Mesenchymal stem cell (in vitro differentiated cells and primary cell): ENCODE results near the gene ST7.

Experiments used
- DNase-seq: peaks from one replicate; pipeline ENCODE4 v3.0.0-alpha.2; 2013
- H2AFZ ChIP-seq: one replicate; pipeline ENCODE4 v1.6.1; 2013; ENCODE audit warnings: low read depth, mild to moderate bottlenecking, control low read depth, inconsistent platforms, low read length, moderate library complexity
- H2AK5ac ChIP-seq: 2 replicates; pipeline ENCODE4 v1.6.1; 2013; ENCODE audit warnings: low read length, moderate library complexity, mild to moderate bottlenecking, inconsistent platforms; ENCODE audit not compliant: severe bottlenecking
- H2BK120ac ChIP-seq: one replicate; pipeline ENCODE4 v1.6.1; 2013; ENCODE audit warnings: low read depth, mild to moderate bottlenecking, inconsistent platforms, low read length, moderate library complexity
- H2BK12ac ChIP-seq, 2 experiments: one replicate each; pipeline ENCODE4 v1.6.1; 2013; ENCODE audit warnings: inconsistent platforms in 2 of 2, low read length in 2 of 2, mild to moderate bottlenecking in 2 of 2, moderate library complexity in 2 of 2, control low read depth in 1 of 2
- H2BK15ac ChIP-seq: one replicate; pipeline ENCODE4 v1.6.1; 2013; ENCODE audit warnings: mild to moderate bottlenecking, low read depth, inconsistent platforms; ENCODE audit not compliant: poor library complexity, severe bottlenecking
- H2BK5ac ChIP-seq: 2 replicates; pipeline ENCODE4 v1.6.1; 2013; ENCODE audit warnings: low read depth, mild to moderate bottlenecking, low read length, control low read depth, inconsistent platforms; ENCODE audit not compliant: poor library complexity, severe bottlenecking
- H3K14ac ChIP-seq, 2 experiments: one replicate each; pipeline ENCODE4 v1.6.1; 2013; ENCODE audit warnings: inconsistent platforms in 2 of 2, low read length in 2 of 2, control low read depth in 1 of 2, mild to moderate bottlenecking in 1 of 2, moderate library complexity in 1 of 2
- H3K18ac ChIP-seq, 2 experiments: one replicate each; pipeline ENCODE4 v1.6.1; 2013; ENCODE audit warnings: inconsistent platforms in 2 of 2, low read length in 2 of 2, control low read depth in 1 of 2, low read depth in 1 of 2, mild to moderate bottlenecking in 1 of 2
- H3K23ac ChIP-seq, 2 experiments: one replicate each; pipeline ENCODE4 v1.6.1; 2013; ENCODE audit warnings: inconsistent platforms in 2 of 2, low read length in 2 of 2, mild to moderate bottlenecking in 2 of 2, moderate library complexity in 2 of 2, control low read depth in 1 of 2
- H3K27ac ChIP-seq: 2 replicates; pipeline ENCODE4 v1.5.1; 2013; ENCODE audit warnings: mild to moderate bottlenecking, moderate library complexity, low read length, control low read depth, inconsistent platforms; ENCODE audit not compliant: poor library complexity, severe bottlenecking
- H3K27me3 ChIP-seq, 2 experiments: 2 replicates each; pipeline versions ENCODE4 v1.6.1 to v1.7.0; 2013; ENCODE audit warnings: low read length in 2 of 2, mild to moderate bottlenecking in 2 of 2, moderate library complexity in 2 of 2, control low read depth in 1 of 2, inconsistent platforms in 1 of 2; ENCODE audit not compliant: control insufficient read depth in 1 of 2, insufficient read depth in 1 of 2
- H3K36me3 ChIP-seq, 2 experiments: 2 replicates each; pipeline versions ENCODE4 v1.6.1 to v1.7.0; 2013; ENCODE audit warnings: low read length in 2 of 2, control low read depth in 1 of 2, inconsistent platforms in 1 of 2, low read depth in 1 of 2, mild to moderate bottlenecking in 1 of 2; ENCODE audit not compliant: insufficient read depth in 2 of 2, control insufficient read depth in 1 of 2
- H3K4ac ChIP-seq, 2 experiments: one replicate each; pipeline ENCODE4 v1.6.1; 2013; ENCODE audit warnings: inconsistent platforms in 2 of 2, low read length in 2 of 2, mild to moderate bottlenecking in 2 of 2, moderate library complexity in 2 of 2, control low read depth in 1 of 2, low read depth in 1 of 2
- H3K4me1 ChIP-seq: 2 replicates; pipeline ENCODE4 v1.6.1; 2013; ENCODE audit warnings: low read depth, low read length, control low read depth; ENCODE audit not compliant: control insufficient read depth, insufficient read depth
- H3K4me2 ChIP-seq: 2 replicates; pipeline ENCODE4 v1.6.1; 2013; ENCODE audit warnings: low read length, mild to moderate bottlenecking, inconsistent platforms; ENCODE audit not compliant: poor library complexity, severe bottlenecking
- H3K4me3 ChIP-seq, 2 experiments: 2 replicates each; pipeline versions ENCODE4 v1.5.1 to v1.7.0; 2013; ENCODE audit warnings: low read length in 2 of 2, mild to moderate bottlenecking in 2 of 2, control low read depth in 1 of 2, low read depth in 1 of 2; ENCODE audit not compliant: insufficient read depth in 1 of 2
- H3K79me1 ChIP-seq: replicated peaks from 2 replicates; pipeline ENCODE4 v1.6.1; 2013; ENCODE audit warnings: mild to moderate bottlenecking, control low read depth, low read length, inconsistent platforms; ENCODE audit not compliant: poor library complexity, severe bottlenecking
- H3K9ac ChIP-seq: 2 replicates; pipeline ENCODE4 v1.7.0; 2013; ENCODE audit warnings: mild to moderate bottlenecking, low read length, moderate library complexity
- H3K9me3 ChIP-seq: 2 replicates; pipeline ENCODE4 v1.7.0; 2013; ENCODE audit warnings: mild to moderate bottlenecking, low read length; ENCODE audit not compliant: control insufficient read depth
- H4K8ac ChIP-seq: one replicate; pipeline ENCODE4 v1.6.1; 2013; ENCODE audit warnings: inconsistent platforms, mild to moderate bottlenecking, low read length, moderate library complexity
- H4K91ac ChIP-seq: one replicate; pipeline ENCODE4 v1.6.1; 2013; ENCODE audit warnings: mild to moderate bottlenecking, low read length, inconsistent platforms
- WGBS: methylation state at CpG from one replicate; pipeline ENCODE4 v1.1.7; 2013; ENCODE audit warnings: mixed read lengths; 5-methylcytosine and 5-hydroxymethylcytosine counted together

Gene ST7

GRCh38 chr7:117123311-117123926 is 170.1 kb downstream of the ST7 start:
- no peak overlapping the region for H3K4me3 ChIP-seq
- H3K4me1 ChIP-seq: no peaks in the 10 kb centered on the region
- H3K9me3 ChIP-seq: no peaks in the 10 kb centered on the region
- no peak overlapping the region for H3K4ac ChIP-seq
- no peak overlapping the region for H3K18ac ChIP-seq
- H3K36me3 ChIP-seq: peaks cover 0 to 6% of the 10 kb centered on the region in 2 experiments
- no peak overlapping the region for H4K8ac ChIP-seq
- H3K27ac ChIP-seq: no peak overlapping the region
- H2BK15ac ChIP-seq: no peak overlapping the region
- no peak overlapping the region for H3K14ac ChIP-seq
- H2AFZ ChIP-seq: no peak overlapping the region
- no peak overlapping the region for H2BK5ac ChIP-seq
- no peak overlapping the region for H2BK120ac ChIP-seq
- H3K23ac ChIP-seq: no peak overlapping the region
- H2BK12ac ChIP-seq: no peak overlapping the region
- H3K27me3 ChIP-seq: no peaks in the 10 kb centered on the region
- peak overlapping the region; percentile 37 for H3K9ac ChIP-seq
- H3K79me1 ChIP-seq: no peaks in the 10 kb centered on the region
- no peak overlapping the region for H3K4me2 ChIP-seq
- H4K91ac ChIP-seq: no peak overlapping the region
- DNase-seq: peak; percentile 43
- 60% methylated on average over 2 of the region's 2 CpGs for WGBS
- H2AK5ac ChIP-seq: no peak overlapping the region

GRCh38 chr7:117124591-117125220 is 171.4 kb downstream of the ST7 start:
- H3K23ac ChIP-seq: no peak overlapping the region
- peak overlapping the region; percentile 43 for H3K27ac ChIP-seq
- no peak overlapping the region for H2AFZ ChIP-seq
- no peak overlapping the region for H2AK5ac ChIP-seq
- no peaks in the 10 kb centered on the region for H3K9me3 ChIP-seq
- peaks cover 0 to 6% of the 10 kb centered on the region in 2 experiments for H3K36me3 ChIP-seq
- no peak overlapping the region for H4K91ac ChIP-seq
- H3K4me1 ChIP-seq: no peaks in the 10 kb centered on the region
- no peaks in the 10 kb centered on the region for H3K27me3 ChIP-seq
- peaks cover 3% of the 10 kb centered on the region for H3K79me1 ChIP-seq
- no peak overlapping the region for H3K18ac ChIP-seq
- no peak overlapping the region for H2BK5ac ChIP-seq
- no peak overlapping the region for H3K4ac ChIP-seq
- H3K4me2 ChIP-seq: no peak overlapping the region
- H4K8ac ChIP-seq: no peak overlapping the region
- DNase-seq: peak; percentile 98
- H2BK15ac ChIP-seq: no peak overlapping the region
- peak overlapping the region; percentile 73 for H3K9ac ChIP-seq
- H2BK12ac ChIP-seq: no peak overlapping the region
- H2BK120ac ChIP-seq: no peak overlapping the region
- H3K14ac ChIP-seq: no peak overlapping the region
- 0% methylated on average over 4 of the region's 4 CpGs for WGBS
- no peak overlapping the region for H3K4me3 ChIP-seq

GRCh38 chr7:117126676-117127075 is 173.4 kb downstream of the ST7 start:
- 82% methylated on average over 1 of the region's 1 CpG for WGBS
- H3K4me1 ChIP-seq: no peaks in the 10 kb centered on the region
- no peak overlapping the region for H2BK120ac ChIP-seq
- no peaks in the 10 kb centered on the region for H3K9me3 ChIP-seq
- DNase-seq: peak; percentile 18
- H3K4me3 ChIP-seq: no peak overlapping the region
- no peaks in the 10 kb centered on the region for H3K27me3 ChIP-seq
- no peak overlapping the region for H2BK5ac ChIP-seq
- H3K79me1 ChIP-seq: peaks cover 5% of the 10 kb centered on the region
- H2BK12ac ChIP-seq: no peak overlapping the region
- H3K23ac ChIP-seq: no peak overlapping the region
- H2AFZ ChIP-seq: no peak overlapping the region
- H2AK5ac ChIP-seq: no peak overlapping the region
- H2BK15ac ChIP-seq: no peak overlapping the region
- no peak overlapping the region for H4K8ac ChIP-seq
- peak overlapping the region; percentile 73 for H3K9ac ChIP-seq
- H3K27ac ChIP-seq: no peak overlapping the region
- H3K4me2 ChIP-seq: no peak overlapping the region
- no peak overlapping the region for H3K4ac ChIP-seq
- H3K18ac ChIP-seq: no peak overlapping the region
- no peaks in the 10 kb centered on the region for H3K36me3 ChIP-seq
- no peak overlapping the region for H4K91ac ChIP-seq
- H3K14ac ChIP-seq: no peak overlapping the region

GRCh38 chr7:117127585-117128168 is 174.4 kb downstream of the ST7 start:
- H2AK5ac ChIP-seq: no peak overlapping the region
- no peak overlapping the region for H4K8ac ChIP-seq
- H3K18ac ChIP-seq: no peak overlapping the region
- H2BK120ac ChIP-seq: no peak overlapping the region
- no peak overlapping the region for H3K23ac ChIP-seq
- no peak overlapping the region for H3K4me3 ChIP-seq
- H4K91ac ChIP-seq: no peak overlapping the region
- no peak overlapping the region for H3K4ac ChIP-seq
- H2BK5ac ChIP-seq: no peak overlapping the region
- no peak overlapping the region for H2AFZ ChIP-seq
- peak overlapping the region; percentile 74 for H3K9ac ChIP-seq
- no peak overlapping the region for H2BK15ac ChIP-seq
- no peaks in the 10 kb centered on the region for H3K4me1 ChIP-seq
- WGBS: 0% methylated on average over 1 of the region's 2 CpGs
- DNase-seq: peak; percentile 72
- H3K9me3 ChIP-seq: no peaks in the 10 kb centered on the region
- H3K14ac ChIP-seq: no peak overlapping the region
- H3K4me2 ChIP-seq: no peak overlapping the region
- no peak overlapping the region for H3K27ac ChIP-seq
- H3K79me1 ChIP-seq: peaks cover 5% of the 10 kb centered on the region
- no peak overlapping the region for H2BK12ac ChIP-seq
- no peaks in the 10 kb centered on the region for H3K27me3 ChIP-seq
- no peaks in the 10 kb centered on the region for H3K36me3 ChIP-seq
